Measurements from ENCODE around the gene STK33. TPM values are rescaled to one million over a fixed set of nuclear protein-coding genes. Genes with fewer than 3 reads are reported as not detected.

The STK33 gene
- total RNA-seq, 1 experiment from 2014 or later = 19.5 TPM

- Histone ChIP-seq H3K4ac (ENCODE audit: low read depth, low read length) (no peak overlapping the region), H3K23ac (ENCODE audit: insufficient read length, low read depth, low read length) (no peak overlapping the region), H3K23me2 (ENCODE audit: insufficient read length, low read depth, low read length, poor library complexity, severe bottlenecking) (no peaks in the 10 kb centered on the region), H3K4me2 (ENCODE audit: insufficient read depth, insufficient read length, low read length) (no peak overlapping the region), H2AFZ (ENCODE audit: low read length) (no peak overlapping the region), H3K27me3 (ENCODE audit: insufficient read depth, low read length) (no peaks in the 10 kb centered on the region), H3K9me3 (ENCODE audit: control insufficient read depth, low read depth, low read length) (no peaks in the 10 kb centered on the region), H4K8ac (replicated peaks; ENCODE audit: insufficient read length, low read depth, low read length) (no peak overlapping the region), H3K18ac (ENCODE audit: insufficient read length, low read depth, low read length) (no peak overlapping the region), H3K14ac (ENCODE audit: insufficient read depth, low read length) (no peak overlapping the region), H2BK20ac (ENCODE audit: low read depth, low read length, poor library complexity, severe bottlenecking) (no peak overlapping the region), H3K9ac (ENCODE audit: extremely low read depth, insufficient read length, low read length) (no peak overlapping the region), H4K20me1 (ENCODE audit: control insufficient read depth, insufficient read depth, insufficient read length) (no peaks in the 10 kb centered on the region), H2AK5ac (ENCODE audit: insufficient read length, low read length) (no peak overlapping the region), H3K79me2 (ENCODE audit: insufficient read depth, low read length) (no peaks in the 10 kb centered on the region), H3K27ac (ENCODE audit: insufficient read length, low read depth, low read length) (no peak overlapping the region), H2BK15ac (ENCODE audit: low read depth, low read length) (no peak overlapping the region), H2BK5ac (ENCODE audit: insufficient read length, low read length) (no peak overlapping the region), H4K5ac (ENCODE audit: insufficient read length, low read depth, low read length) (no peak overlapping the region), H3K4me1 (ENCODE audit: insufficient read depth, low read length) (no peaks in the 10 kb centered on the region), H3K56ac (ENCODE audit: insufficient read length, low read depth, low read length) (no peak overlapping the region), H3T11ph (ENCODE audit: low read length) (no peak overlapping the region), H2BK12ac (ENCODE audit: insufficient read length, low read depth, low read length) (no peak overlapping the region), H3K79me1 (ENCODE audit: insufficient read depth, low read depth, low read length, poor library complexity, severe bottlenecking) (no peaks in the 10 kb centered on the region), H2BK120ac (ENCODE audit: low read depth, low read length, poor library complexity, severe bottlenecking) (no peak overlapping the region), H4K91ac (ENCODE audit: insufficient read length, low read depth, low read length) (no peak overlapping the region)
- Mint-ChIP-seq H3K4me3 (no peak overlapping the region), H3K4me1 (peaks cover 14 to 18% of the 10 kb centered on the region in 2 experiments), H3K9me3 (no peaks in the 10 kb centered on the region), H3K27ac (no peak overlapping the region), H3K27me3 (ENCODE audit: low read depth) (peaks cover 2% of the 10 kb centered on the region; the same call in 1 of the 2 replicates), H3K36me3 (ENCODE audit: insufficient read depth in 1 of 3, low read depth in 3 of 3) (no peaks in the 10 kb centered on the region)
- TF ChIP-seq CTCF (conservative IDR thresholded peaks at IDR 0.05) = no peak
- DNase-seq = no peak
- WGBS (ENCODE audit: extremely low coverage, insufficient read length, low lambda C conversion rate) = 61% methylated on average over 1 of the region's 1 CpG
Observed at GRCh38 chr11:8371516-8371884, 222.5 kb downstream of the STK33 start.

Measured in H9 (cell line).